Measurements from ENCODE around the gene PYCR2.
"Not testable (repeated sequence)": the region's sequence is repeated elsewhere in the genome, so short reads cannot be mapped to it uniquely, and the experiment has no call there.

Gene PYCR2

DNA sequence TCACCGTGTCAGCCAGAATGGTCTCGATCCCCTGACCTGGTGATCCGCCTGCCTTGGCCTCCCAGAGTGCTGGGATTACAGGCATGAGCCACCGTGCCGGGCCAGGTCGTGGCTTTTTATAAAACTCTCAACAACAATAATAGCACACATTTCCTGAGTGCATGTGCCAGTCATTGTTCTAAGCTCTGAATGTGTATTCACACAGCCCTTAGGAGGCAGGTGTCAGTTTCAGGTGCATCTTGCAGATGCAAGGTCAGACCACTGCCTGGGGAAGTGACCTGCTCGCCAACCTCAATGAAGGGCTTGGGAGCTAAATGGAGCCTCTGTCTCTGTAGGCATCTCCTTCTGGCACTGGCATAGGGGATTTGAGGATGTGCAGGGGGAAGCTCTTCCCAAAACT lies 18.5 kb upstream of the PYCR2 start:
- no peak for DNase-seq (ENCODE audit: low read depth in 2 of 2)

DNA sequence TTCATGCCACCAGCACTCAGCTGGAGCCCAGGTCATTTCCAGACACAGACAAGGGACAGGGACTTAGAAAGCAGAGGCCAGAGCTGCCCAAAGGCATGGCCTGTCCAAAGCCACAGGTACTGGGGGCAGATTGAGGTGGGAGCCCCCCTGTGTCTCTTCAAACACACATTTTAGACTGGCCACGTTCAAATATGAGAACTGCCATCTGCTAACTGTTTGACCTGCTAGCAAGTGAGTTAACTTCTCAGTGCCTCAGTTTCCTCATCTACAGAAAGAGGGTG lies 17.8 kb upstream of the PYCR2 start:
- DNase-seq (ENCODE audit: low read depth in 2 of 2) = no peak

DNA sequence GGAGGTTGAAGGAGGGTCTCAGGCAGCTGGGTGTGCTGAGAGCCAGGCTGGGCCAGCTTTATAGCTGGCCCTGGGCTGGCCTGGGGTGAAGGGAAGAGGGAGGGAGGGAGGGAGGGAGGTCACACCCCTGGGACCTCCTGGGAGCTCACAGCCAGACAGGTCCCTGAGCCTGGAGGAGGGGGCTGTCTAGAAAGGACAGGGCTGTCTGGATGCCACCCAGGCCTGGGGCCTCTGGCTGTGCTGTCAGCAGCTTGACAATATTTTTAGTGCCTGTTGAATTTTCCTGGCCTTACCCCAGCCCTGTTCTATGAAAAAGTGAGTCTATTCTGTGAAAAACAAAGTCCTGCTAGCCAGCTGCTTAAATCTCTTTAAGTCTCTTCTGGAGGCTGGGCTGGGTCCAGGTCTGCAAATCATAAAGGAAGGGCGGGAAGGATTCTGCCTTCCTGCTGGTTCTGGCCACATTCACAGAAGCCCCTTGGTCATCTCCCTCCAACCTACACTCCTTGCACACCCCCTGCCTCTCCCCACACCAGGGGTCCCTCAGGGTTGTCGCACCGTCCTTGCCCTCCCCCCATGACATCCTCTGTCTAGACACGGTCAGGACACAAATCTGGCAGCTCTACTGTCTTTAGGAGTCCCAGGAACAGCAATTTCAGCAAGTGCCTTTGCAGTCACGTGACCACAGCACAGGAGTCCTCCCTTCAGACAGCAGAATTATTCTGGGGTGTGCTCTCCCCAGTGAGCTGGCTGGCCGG lies 17.3 kb upstream of the PYCR2 start, which contains the start of gene LEFTY2:
TSS of gene LEFTY2 (minus strand) at position 34 of the 755 bp plus-strand sequence. CDS start 80 bp downstream, outside the sequence.
- DNase-seq (ENCODE audit: low read depth in 2 of 2) = no peak

DNA sequence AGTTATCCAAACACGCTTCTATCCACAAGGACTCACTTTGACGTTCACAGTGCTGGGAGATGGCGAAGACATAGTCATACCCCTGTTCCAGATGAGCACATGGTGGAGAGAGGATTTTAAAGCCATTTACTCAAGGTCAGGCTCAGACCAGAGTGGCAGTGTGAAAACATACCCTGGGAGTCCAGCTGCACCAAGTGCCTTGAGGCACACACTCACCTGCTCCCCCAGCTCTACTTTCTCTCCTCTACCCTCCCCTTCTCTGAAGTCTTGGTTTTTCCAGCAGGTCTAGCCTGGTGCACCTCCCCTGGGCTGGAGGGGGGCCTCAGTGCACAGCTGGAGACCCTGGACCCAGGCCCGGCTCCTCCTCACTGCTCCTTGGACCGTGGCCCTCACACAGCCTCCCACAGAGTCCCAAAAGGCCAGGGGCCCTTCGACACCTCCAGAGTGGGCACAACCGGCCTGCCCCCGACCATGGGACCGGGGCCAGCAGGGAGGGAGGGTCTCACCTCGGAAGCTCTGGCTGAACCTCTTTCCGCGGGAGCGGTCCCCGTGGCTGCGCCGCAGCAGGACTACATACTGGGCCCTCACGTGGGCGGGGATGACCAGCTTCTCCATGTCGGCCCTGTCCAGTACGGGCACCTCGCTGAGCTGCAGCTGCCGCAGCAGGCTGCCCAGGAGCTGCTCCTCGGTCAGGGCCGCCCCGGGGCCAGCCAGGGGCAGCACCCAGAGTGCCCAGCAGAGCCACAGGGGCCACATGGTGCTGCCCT lies 16.5 kb upstream of the PYCR2 start:
- no peak for DNase-seq (ENCODE audit: low read depth in 2 of 2)

DNA sequence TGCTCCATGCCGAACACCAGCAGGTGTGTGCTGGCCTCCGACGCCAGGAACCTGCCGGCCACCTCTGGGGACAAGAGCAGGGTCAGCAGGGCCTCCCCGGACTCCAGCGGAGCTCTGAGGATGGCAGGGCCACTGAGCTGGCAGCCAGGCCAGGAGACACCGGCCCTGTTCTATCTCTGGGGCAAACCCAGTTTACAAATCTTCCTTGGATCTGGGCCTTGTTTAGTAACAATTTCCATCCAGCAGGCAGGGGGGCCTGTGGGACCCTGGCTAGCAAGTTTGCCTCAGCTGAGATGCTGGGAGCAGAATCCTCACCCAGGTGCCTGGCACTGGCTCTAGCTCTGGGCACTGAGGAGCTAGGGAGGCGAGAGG lies 15.9 kb upstream of the PYCR2 start:
- not testable (repeated sequence) for DNase-seq (ENCODE audit: low read depth in 2 of 2)

DNA sequence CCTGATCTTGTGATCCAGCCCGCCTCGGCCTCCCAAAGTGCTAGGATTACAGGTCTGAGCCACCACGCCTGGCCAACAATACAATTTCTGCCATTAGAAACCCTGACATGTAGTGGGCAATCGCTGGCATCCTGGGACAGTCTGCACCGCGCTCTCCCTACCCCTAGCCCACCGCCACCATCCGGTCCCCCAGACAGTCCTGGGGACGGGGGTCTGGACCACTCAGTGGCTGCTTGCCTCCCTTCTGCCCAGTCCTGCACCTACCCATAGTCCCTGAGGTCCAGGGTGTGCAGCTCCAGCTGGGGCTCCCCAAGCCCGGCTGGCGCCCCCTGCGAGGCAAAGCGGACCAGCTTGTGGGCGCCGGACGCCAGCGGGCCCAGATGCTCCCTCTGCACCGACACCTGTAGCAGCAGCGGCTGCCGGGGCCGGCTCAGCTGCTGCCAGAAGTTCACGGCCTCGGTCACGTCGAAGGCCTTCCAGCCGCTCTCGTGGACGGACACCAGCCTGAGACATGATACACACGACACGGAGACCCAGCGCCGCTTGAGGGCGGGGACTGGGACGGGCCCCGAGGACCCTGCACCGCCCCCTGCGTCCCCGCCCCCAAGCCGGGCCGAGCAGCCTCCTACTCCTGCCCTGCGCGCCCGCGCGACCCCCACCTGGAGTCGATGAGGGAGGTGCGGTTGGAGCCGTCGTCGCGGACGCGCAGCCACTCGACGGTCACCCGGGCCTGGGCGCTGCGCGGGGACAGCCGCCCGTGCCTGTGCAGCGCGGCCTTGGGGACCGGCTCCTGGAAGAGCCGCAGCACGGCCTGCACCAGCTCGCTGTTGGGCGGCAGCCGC lies 15.3 kb upstream of the PYCR2 start:
- DNase-seq (ENCODE audit: low read depth in 2 of 2) = not testable (repeated sequence)

DNA sequence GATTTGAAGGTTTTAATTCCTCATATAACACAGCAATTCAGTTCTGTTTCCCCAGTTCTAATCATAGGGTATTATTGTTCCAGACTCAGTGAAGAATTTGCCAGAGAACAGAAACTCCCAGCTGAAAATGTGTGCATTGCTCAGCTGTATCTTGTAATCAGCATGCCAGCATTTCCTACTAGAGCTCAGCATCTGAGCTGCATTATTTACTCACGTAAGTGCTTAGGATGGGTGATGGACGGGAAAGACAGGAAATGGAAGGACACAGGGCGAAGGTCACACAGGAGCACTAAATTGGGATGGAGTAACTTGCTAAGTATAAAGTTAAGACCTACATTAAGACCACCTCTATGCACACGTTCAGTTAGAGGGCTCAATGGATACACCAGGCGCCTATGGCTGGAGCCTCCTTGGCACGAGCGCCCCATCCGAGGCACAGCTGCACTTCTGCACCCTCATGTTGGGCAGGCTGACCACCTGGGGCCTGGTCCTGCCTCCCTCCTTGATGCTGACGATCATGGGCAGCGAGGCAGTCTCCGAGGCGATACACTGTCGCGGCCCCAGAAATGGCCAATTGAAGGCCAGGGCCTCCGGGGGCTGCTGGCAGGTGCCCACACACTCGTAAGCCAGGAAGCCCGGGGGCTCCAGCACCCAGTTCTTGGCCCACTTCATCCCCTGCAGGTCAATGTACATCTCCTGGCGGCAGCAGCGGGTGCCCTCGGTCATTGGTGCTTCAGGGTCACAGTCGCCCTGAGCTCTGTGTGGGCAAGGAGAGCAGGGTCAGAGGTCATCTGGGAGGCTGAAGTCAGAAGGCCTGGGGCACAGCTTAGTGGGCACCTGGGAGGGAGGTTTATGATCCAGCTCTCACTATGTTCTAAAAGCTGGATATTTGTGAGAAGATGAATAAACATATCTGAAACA lies 13.3 kb upstream of the PYCR2 start:
- DNase-seq (ENCODE audit: low read depth in 2 of 2) = no peak

DNA sequence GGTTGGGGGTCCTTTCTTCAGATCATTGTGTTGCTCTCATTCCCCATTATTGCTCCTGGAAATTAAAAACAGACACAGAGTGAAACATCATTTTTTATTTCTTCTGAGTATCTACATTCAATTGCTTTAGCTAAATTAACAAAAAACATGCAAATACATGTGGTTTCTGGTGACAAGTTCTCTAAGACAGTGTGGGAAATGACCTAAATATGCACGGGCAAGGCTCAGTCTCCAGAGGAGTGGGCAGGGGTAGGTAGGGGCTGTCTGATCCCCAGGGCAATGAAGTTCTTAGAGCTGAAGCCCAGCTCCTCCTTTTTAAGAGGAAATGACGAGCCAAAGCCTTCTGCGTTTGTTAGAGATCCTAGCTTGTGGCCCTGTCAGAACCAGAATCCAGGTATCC lies 12.5 kb upstream of the PYCR2 start:
- DNase-seq (ENCODE audit: low read depth in 2 of 2) = no peak

DNA sequence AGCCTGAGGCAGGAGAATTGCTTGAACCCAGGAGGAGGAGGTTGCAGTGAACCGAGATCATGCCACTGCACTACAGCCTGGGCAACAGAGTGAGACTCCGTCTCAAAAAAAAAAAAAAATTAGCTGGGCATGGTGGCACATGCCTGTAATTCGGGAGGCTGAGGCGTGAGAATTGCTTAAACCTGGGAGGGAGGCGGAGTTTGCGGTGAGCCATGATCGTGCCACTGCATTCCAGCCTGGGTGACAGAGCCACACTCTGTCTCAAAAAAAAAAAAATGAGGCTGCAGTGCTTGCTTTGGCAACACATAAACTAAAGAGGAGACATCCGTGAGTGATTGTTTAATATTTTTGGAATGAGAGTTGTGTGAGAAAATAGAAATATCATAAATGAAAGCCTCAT lies 12.0 kb upstream of the PYCR2 start:
- DNase-seq (ENCODE audit: low read depth in 2 of 2) = not testable (repeated sequence)

DNA sequence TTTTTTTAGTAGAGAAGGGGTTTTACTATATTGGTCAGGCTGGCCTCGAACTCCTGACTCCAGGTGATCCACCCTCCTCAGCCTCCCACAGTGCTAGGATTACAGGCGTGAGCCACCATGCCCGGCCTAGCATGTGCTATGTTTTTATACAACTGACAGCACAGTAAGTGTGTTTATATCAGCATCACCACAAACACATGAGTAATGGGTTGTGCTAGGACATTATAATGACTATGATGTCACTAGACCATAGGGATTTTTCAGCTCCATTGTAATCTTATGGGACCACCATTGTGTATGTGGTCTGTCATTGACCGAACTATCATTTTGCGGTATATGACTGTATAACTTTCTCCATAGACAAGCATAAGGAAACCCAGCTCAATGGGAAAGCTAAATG lies 10.7 kb upstream of the PYCR2 start:
- no peak for DNase-seq (ENCODE audit: low read depth in 2 of 2)

DNA sequence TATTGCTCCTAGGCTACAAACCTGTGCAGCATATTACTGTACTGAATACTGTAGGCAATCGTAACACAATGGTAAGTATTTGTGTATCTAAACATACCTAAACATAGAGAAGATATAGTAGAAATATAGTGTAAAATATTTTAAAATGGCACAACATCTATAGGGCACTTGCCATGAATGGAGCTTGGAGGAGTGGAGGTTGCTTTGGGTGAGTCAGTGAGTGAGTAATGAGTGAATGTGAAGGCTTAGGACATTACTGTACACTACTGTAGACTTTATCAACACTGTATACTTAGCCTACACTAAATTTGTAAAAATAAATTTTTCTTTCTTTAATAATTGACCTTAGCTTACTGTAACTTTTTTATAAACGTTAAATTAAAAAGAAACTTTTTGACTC lies 9.0 kb upstream of the PYCR2 start:
- no peak for DNase-seq (ENCODE audit: low read depth in 2 of 2)

DNA sequence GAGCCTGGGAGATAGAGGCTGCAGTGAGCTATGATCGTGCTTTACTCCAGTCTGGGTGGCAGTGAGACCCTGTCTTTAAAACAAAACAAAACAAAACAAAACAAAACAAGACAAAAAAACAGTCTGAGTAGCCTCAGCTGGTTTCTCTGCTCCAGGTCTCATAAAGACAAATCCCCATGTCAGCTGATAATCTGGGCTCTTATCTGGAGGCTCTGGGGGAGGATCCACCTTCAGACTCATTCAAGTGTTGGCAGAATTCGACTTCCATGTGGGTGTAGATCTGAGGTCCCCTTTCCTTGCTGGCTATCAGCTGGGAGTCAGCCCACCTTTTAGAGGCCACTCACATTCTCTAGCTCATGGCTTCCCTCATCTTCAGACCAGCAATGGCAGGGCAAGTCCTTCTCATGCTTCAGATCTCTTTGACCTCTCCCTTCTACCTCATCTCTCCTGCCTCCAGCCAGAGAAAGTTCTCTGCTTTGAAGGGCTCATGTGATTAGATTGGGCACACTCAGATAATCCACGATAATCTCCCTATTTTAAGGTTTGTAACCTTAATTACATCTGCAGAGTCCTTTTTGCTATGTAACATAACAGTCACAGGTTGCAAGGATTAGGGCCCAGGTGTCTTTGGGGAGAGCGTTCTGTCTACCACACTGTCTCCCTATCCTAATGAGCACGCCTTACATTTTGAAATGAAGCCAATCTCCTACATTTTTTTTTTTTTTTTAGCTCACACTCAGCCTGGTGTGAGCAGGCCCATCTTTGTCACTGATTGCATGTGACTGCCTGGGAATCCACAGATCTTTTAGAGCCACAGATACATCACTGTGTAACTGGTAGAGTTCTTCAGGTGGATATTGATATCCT lies 7.5 kb upstream of the PYCR2 start:
- DNase-seq (ENCODE audit: low read depth in 2 of 2) = no peak

DNA sequence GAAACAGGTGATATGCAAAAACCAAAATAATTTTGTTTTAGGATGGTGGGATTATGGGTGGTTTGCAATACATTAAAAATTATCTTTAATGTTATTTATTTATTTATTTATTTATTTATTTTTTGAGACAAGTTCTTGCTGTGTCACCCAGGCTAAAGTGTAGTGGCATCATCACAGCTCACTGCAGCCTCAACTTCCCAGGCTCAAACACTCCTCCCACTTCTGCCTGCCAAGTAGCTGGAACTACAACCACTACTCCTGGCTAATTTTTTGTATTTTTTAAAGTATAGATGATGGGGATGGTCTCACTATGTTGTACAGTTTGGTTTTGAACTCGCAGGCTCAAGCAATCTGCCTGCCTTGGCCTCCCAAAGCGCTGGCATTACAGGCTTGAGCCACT lies 6.5 kb upstream of the PYCR2 start:
- no peak for DNase-seq (ENCODE audit: low read depth in 2 of 2)

DNA sequence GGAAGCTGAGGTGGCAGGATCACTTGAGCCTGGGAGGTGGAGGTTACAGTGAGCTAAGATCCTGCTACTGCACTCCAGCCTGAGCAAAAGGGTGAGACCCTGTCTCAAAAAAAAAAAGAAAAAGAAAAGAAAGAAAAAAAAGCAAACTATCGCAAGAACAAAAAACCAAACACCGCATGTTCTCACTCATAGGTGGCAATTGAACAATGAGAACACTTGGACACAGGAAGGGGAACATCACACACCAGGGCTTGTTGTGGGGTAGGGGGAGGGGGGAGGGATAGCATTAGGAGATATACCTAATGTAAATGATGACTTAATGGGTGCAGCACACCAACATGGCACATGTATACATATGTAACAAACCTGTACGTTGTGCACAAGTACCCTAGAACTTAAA lies 5.4 kb upstream of the PYCR2 start:
- DNase-seq (ENCODE audit: low read depth in 2 of 2) = not testable (repeated sequence)

DNA sequence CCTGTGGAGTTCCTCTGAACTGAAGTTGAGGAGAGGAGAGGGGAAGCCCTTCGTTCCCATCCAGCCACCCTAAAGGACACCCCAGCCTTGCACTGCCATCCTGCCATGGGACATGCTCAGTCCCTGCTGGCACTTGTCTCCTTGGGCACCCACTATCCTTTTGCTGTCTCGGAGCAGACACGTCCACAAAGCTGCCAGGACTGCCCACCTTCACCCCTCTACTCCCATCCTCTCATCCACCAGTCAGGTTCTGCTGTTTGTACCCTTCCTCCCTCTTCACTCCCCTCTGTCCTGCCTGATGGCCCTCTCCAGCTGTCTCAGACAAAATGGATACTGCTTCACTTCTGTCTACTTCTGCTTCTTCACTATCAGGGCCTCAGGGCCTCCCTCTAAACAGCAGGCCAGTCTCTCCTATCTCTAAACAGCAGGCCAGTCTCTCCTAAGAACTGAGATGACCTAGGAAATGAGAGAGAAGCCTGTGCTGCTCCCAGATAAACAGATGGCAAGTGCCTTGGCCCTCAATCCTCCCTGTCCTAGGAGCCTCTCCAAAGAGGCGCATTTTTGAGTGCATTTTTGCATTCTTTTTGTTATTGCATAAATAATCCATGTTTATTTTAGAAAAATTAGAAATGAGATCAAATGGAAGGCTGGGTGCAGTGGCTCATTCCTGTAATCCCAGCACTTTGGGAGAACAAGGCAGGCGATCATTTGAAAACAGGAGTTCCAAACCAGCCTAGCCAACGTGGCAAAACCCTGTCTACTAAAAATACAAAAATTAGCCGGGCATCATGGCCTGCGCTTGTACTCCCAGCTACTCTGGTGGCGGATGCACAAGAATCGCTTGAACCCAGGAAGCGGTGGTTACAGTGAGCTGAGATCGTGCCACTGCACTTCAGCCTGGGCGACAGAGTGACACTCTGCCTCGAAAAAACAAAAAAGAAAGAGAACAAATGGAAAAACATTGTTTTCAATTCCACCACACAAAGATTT lies 4.4 kb upstream of the PYCR2 start:
- no peak for DNase-seq (ENCODE audit: low read depth in 2 of 2)

DNA sequence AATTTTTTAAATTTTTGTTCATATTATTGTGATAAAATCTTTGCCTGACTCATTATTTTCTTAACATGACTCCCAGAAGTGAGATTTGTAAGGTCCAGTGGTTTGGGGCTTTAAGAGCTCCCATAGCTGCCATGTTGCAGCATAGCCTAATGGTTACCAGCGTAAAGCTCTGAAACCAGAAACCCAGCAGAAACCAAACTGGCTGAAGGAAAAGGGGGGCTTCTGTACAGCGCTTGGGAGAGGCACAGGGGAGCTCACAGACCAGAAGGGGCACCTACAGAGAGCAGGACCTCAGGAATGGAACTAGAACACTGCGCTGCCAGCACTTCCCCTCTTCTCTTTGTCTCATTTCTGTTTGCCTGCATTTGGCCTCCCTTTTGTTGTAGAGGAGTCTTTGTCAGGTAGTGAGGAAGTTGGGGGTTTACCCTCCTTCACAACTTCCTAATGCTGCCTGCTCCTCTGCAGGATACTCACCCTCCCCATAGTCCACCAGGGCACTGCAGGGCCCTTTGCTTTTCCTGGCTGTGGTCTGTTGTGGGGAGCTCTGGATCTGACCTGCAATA lies 2.6 kb upstream of the PYCR2 start:
- no peak for DNase-seq (ENCODE audit: low read depth in 2 of 2)

DNA sequence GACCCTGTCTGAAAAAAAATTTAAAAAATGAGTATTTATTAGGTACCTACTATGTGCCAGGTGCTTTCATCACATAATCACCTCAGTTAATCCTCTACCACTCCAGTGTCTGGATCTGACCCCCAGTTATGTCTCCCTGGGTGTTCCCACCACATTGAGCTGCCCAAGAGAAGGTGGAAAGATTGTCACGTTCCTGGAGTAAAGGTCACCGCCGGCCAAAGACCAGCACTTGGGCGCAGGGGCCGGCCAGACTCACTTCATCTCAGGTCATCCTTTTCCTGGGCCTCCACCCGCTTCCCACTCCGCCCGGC lies 714 bp downstream of the PYCR2 start:
- DNase-seq (ENCODE audit: low read depth in 2 of 2) = no peak

DNA sequence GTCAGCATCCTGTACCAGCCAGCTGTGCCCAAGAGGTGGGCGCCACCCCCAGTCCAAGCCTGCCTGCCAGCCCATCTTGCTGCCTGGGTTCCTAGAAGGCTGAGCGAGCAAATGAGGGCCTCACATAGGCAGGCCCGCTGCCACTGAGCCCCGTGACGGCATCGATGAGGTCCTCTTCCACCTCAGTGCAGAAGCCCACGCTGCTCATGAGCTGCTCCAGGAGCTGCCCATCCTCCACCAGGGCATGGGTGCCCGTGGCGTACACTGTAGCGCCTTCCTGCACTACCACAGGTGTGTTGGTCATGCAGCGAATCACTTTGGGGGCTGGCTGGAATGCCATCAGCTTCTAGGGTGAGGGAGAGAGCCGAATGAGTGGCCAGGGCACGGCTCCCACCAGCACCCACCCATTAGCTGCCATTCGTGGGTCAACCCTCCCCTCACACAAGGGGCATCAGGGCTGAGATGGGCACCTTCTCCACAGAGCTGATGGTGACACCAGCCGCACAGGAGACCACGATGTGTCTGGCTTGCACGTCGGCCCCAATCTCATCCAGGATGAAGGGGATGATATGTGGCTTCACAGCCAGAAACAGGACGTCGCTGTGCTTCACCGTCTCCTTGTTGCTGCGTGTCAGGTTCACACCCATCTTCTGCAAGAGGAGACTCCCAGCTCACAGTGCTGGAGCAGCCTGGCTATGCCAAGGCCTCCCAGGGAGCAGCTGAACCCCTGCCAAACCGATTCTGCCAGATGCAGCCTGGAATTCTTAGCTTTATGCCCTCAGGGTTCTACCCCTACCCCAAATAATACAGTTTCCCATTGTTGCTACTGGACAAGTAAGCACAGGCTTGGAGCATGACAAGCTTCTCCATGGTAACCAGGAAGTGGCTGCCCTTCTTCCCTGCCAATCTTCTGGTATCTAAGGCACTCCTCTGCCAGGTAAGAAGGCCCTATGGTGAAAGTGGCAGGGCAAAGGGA lies 2.0 kb downstream of the PYCR2 start:
- no peak for DNase-seq (ENCODE audit: low read depth in 2 of 2)
